ENCODE measurements around the gene KCNJ18.
"Not testable (repeated sequence)": the region's sequence is repeated elsewhere in the genome, so short reads cannot be mapped to it uniquely, and the experiment has no call there.

The KCNJ18 gene

DNA sequence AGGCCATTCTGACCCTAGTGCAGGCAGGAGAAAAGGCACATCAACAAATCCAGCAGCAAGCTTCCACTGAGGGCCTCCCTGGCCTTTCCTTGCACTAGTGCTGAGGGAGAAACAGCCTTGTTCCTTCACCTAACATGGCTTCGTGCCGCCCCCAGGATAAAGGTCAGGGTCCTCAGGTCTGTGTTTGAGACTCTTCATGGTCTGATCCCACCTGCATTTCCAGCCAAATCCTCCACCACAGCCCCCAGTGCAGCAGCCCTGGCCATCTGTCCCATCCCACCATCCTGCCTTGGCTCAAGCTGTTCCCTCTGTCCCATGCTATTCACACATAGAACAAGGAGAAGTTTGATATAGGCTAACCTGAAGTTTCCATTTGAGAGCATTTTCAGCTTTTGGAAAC lies 20.9 kb upstream of the KCNJ18 start:
- not testable (repeated sequence) for DNase-seq (ENCODE audit: low read depth, low spot score)

DNA sequence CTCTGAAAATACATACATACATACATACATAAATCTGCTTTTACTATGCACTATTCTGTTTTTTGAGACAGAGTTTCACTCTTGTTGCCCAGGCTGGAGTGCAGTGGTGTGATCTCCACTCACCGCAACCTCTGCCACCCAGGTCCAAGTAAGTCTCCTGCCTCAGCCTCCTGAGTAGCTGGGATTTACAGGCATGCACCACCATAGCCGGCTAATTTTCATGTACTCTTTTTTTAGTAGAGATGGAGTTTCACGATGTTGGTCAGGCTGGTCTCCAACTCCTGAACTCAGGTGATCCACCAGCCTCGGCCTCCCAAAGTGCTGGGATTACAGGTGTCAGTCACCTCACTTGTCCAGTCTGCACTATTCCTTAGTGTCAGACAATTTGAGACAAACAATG lies 20.5 kb upstream of the KCNJ18 start:
- not testable (repeated sequence) for DNase-seq (ENCODE audit: low read depth, low spot score)

- DNase-seq (ENCODE audit: low read depth, low spot score) = not testable (repeated sequence)
These were observed 18.7 kb upstream of the KCNJ18 start for GRCh38 chr17:21673451-21674241.

DNA sequence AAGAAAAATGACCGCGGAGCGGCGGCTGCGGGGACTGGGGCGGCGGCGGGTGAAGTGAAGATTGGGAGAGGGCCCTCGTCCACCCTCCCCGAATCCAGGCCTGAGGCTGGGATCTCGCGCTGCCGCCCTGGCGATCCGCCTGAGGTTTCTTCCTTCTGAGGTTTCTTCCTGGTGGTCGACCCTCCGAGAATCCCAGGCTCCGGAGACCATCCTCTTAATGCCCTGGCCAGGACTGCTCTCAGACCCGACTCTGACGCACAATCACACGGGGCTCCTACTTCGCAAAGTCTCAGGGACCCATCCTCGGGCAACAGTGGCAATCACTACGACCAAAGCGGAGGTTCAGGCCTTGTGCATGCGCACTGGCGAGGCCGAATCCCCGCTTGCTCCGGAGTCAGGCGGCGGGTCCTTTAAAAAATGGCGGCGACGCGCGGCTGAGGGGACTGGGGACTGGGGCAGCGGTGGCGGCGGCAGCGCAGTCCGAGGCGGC lies 18.0 kb upstream of the KCNJ18 start:
- DNase-seq (ENCODE audit: low read depth, low spot score) = no peak

GRCh38 chr17:21674891-21675738 lies 17.2 kb upstream of the KCNJ18 start:
- not testable (repeated sequence) for DNase-seq (ENCODE audit: low read depth, low spot score)

- DNase-seq (ENCODE audit: low read depth, low spot score) = not testable (repeated sequence)
These were observed 16.6 kb upstream of the KCNJ18 start for GRCh38 chr17:21675739-21676130.

DNA sequence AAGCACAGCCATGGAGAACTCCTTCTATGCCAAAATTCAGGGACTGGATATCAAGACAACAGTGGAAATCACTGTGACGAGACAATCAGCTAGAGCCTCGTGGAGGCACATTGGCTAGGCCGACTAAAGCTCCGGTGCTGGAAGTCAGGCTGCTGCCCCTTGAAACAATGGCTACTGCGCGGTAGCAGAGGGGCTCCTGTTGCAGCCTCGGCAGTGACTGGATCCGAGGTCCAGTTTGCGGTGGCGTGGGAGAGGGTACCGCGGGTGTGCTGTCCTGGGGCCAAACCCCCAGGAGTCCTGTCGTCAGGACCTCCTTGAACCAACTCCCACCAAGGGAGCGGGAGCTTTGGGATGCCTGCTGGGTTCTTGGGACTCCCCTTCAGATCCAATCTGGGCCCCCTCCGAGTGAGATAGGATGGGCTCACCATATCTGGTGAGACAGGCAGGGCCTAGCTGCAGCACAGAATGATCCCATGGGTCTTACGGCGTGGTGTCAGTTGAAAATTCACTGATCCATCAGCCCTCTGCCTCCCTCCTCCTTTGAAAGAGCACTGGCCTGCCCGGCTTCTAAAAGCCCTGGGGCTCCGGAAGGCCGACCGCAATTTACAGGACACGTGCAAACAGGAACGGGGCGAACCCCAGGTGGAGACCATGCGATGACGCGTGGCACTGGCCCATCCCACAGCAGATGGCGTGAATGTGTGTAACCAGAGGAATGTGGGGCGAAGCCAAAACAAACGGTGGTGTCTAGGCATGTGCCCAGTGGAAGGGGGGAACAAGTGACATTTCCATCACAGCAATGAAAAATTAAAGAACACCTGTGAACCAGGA lies 15.8 kb upstream of the KCNJ18 start:
- no peak for DNase-seq (ENCODE audit: low read depth, low spot score)

DNA sequence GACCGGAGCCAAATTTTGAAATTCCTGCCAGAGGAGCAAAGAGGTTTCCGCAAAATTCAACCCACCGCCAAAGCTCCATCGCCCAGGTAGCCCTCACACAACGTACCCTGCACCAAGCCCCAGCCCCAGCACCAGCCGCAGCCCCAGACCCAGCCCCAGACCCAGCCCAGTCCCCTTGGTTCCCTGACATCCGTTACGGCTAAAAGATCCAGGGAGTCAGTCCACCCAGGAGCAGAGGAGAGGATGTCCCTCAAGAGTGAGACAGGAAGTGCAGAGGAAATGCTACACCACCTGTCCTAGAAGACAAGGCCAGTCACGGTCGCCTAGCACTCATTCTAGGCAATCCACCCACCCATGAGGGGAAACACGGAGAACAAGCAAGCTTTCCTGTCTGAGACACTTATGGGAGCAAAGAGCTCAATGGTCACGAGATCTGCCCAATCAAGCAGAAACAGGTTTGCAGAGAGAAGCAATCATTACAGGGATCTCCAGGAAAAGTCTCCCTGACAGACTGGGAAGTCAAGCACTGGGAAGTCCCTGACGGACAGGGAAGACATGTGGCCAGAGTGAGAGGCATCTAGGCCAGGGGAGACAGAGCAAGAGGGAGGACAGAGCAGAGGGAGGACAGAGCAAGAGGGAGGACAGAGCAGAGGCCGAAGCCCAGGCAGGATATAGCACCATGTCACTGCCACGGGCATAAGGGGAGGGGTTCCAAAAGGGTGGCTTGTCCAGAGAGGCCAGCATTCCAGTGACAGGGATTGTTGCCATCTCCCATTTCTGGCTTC lies 15.0 kb upstream of the KCNJ18 start:
- DNase-seq (ENCODE audit: low read depth, low spot score) = no peak

DNA sequence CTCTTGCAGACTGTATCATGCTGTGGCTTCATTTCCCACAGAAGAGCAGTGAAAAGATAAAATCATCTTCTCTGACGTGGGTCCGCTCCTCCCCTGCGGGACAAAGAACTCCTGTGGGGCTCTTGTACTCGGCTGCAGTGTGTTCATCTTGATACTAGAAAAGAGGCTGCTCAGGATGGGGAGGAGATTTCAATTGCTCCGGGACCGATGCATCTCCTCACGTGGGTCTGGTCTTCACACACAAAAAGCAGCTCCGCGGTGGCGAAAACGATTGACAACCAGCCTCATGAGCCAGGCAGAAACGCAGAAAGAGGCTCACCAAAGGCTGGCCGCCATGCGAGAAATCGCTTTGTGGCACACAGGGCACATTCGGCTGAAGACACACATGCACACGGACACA lies 14.4 kb upstream of the KCNJ18 start:
- DNase-seq (ENCODE audit: low read depth, low spot score) = no peak

DNA sequence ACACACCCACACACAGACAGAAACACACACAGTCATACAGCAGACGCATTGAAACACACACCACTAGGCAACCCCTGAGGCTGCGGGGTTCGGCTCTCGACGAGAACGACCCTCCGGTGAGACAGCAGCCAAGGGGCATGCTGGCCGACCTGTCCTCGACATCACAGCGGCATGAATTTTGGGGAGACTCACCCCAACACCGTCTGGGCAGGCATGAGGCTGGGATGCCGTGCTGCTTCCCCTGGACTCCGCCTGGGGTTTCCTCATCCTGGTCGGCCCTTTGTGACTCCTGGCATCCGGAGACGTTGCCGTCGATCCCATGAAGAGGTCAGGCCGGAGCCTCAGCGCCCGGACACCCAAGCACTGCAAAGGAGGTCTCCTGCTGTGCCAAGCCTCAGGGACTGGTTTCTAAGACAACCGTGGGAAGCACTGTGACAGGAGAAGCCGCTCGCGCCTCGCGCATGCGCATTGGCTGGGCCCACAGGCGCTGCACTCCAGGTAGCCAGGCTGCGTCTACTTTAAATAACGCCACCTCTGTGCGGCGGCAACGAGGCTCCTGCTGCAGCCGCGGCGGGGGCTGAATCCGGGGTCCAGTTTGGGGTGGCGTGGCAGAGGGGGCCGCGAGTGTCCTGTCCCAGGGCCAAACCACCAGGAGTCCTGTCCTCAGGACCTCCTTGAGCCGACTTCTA lies 13.8 kb upstream of the KCNJ18 start:
- DNase-seq (ENCODE audit: low read depth, low spot score) = no peak

GRCh38 chr17:21679256-21680146 lies 12.8 kb upstream of the KCNJ18 start:
- DNase-seq (ENCODE audit: low read depth, low spot score) = no peak

DNA sequence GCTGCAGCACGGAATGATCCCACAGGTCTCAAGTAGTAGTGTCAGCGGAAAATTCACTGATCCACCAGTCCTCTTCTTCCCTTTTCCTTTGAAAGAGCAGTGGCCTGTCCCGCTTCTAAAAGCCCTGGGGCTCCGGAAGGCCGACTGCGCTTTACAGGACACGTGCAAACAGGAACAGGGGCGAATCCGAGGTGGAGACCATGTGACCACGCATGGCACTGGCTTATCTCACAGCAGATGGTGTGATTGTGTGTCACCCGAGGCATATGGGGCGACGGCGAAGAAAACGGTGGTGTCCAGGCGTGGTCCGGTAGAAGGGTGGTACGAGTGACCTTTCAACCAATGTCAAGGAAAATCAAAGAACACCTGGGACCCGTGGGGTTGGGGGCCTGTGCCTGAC lies 12.0 kb upstream of the KCNJ18 start:
- DNase-seq (ENCODE audit: low read depth, low spot score) = no peak

DNA sequence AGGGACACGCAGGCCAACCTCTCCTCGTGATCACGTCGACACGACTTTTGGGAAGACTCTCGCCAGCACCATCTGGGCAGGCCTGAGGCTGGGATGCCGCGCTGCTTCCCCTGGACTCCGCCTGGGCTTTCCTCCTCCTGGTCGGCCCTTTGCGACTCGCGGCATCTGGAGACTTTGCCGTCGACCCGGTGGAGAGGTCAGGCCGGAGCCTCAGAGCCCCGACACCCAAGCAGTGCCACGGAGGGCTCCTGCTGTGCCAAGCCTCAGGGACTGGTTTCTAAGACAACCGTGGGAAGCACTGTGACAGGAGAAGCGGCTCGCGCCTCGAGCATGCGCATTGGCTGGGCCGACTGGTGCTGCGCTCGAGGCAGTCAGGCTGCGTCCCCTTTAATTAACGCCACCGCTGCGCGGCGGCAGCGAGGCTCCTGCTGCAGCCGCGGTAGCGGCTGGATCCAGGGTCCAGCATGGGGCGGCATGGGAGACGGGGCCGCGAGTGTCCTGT lies 11.4 kb upstream of the KCNJ18 start:
- DNase-seq (ENCODE audit: low read depth, low spot score) = not testable (repeated sequence)

- not testable (repeated sequence) for DNase-seq (ENCODE audit: low read depth, low spot score)
These were observed 10.7 kb upstream of the KCNJ18 start for GRCh38 chr17:21681576-21681975.

DNA sequence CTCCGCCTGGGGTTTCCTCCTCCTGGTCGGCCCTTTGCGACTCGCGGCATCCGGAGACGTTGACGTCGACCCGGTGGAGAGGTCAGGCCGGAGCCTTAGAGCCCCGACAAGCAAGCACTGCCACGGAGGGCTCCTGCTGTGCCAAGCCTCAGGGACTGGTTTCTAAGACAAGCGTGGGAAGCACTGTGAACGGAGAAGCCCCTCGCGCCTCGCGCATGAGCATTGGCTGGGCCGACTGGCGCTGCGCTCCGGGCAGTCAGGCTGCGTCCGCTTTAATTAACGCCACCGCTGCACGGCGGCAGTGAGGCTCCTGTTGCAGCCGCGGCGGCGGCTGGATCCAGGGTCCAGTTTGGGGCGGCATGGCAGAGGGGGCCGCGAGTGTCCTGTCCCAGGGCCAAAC lies 10.2 kb upstream of the KCNJ18 start:
- not testable (repeated sequence) for DNase-seq (ENCODE audit: low read depth, low spot score)

- DNase-seq (ENCODE audit: low read depth, low spot score) = not testable (repeated sequence)
These were observed 9.1 kb upstream of the KCNJ18 start for GRCh38 chr17:21683142-21683712.

- not testable (repeated sequence) for DNase-seq (ENCODE audit: low read depth, low spot score)
These were observed 8.4 kb upstream of the KCNJ18 start for GRCh38 chr17:21683897-21684296.

DNA sequence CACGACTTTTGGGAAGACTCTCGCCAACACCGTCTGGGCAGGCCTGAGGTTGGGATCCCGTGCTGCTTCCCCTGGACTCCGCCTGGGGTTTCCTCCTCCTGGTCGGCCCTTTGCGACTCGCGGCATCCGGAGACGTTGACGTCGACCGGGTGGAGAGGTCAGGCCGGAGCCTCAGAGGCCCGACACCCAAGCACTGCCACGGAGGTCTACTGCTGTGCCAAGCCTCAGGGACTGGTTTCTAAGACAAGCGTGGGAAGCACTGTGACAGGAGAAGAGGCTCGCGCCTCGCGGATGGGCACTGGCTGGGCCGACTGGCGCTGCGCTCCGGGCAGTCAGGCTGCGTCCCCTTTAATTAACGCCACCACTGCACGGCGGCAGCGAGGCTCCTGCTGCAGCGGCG lies 7.9 kb upstream of the KCNJ18 start:
- not testable (repeated sequence) for DNase-seq (ENCODE audit: low read depth, low spot score)

Measured in iPS DF 19.7 (cell line).